HepG2 (cell line): ENCODE measurements around the gene MMP8. TPM values are rescaled to one million over a fixed set of nuclear protein-coding genes. Genes with fewer than 3 reads are reported as not detected.

ENCODE experiments used
- ATAC-seq: fragments of 200-7000 bp; cut with Tn5 transposase; 3 replicates; pipeline ENCODE4 v1.9.1; 2020; ENCODE audit warnings: mild to moderate bottlenecking, moderate library complexity
- BruUV-seq: library from RNA; stranded (reverse); fragments of 400-500 nt; replicated peaks from 2 replicates; lab custom pipeline; 2021; lab: Mats Ljungman, UMichigan
- CTCF ChIA-PET: fragments of 300-600 bp; formaldehyde crosslinking; extraction: SDS; loops from one replicate; lab custom pipeline; 2021; ENCODE audit warnings: low total read pairs, inconsistent platforms, low intra/inter-chr PET ratio; lab: Yijun Ruan, JAX
- POLR2A ChIA-PET: fragments of 350-600 bp; sonication (Branson Sonifier 250); formaldehyde crosslinking; loops from one replicate; lab custom pipeline; 2020; ENCODE audit warnings: antibody characterized with exemption, inconsistent platforms; lab: Yijun Ruan, JAX
- DNase-seq: peaks from one replicate; pipeline ENCODE4 v3.0.0-alpha.2; 2015; ENCODE audit warnings: low spot score
- FAIRE-seq: peaks from 3 replicates; lab custom pipeline; 2011; peaks lifted over from hg19 to GRCh38; lab: Jason Lieb, UNC
- H2AFZ ChIP-seq: one replicate; pipeline ENCODE4 v1.6.1; 2011; ENCODE audit warnings: low read length, inconsistent platforms
- H3K27ac ChIP-seq: fragments of 300-600 bp; 3 replicates; pipeline ENCODE4 v1.8.0; 2011; ENCODE audit warnings: mixed run types, mild to moderate bottlenecking, mixed read lengths, low read length, inconsistent platforms; ENCODE audit not compliant: insufficient read depth; ENCODE audit errors: extremely low read length
- H3K27me3 ChIP-seq, 2 experiments: fragments of 200-600 bp in 1 of 2; 2 replicates in 1 of 2; 3 replicates in 1 of 2; pipeline versions ENCODE4 v1.6.0 to v1.8.0; 2011; ENCODE audit warnings: low read length in 2 of 2, mild to moderate bottlenecking in 2 of 2, moderate library complexity in 2 of 2, inconsistent platforms in 1 of 2; ENCODE audit not compliant: insufficient read depth in 2 of 2, control insufficient read depth in 1 of 2
- H3K36me3 ChIP-seq, 2 experiments: fragments of 200-600 bp in 1 of 2; replicated peaks in 1 of 2; 2 replicates in 1 of 2; 3 replicates in 1 of 2; pipeline versions ENCODE4 v1.5.1 to v1.8.0; 2011; ENCODE audit warnings: low read length in 2 of 2, inconsistent platforms in 1 of 2; ENCODE audit not compliant: insufficient read depth in 2 of 2, control insufficient read depth in 1 of 2
- H3K4me1 ChIP-seq: 2 replicates; pipeline ENCODE4 v1.5.1; 2012; ENCODE audit warnings: low read length, inconsistent platforms; ENCODE audit not compliant: insufficient read depth
- H3K4me2 ChIP-seq: 2 replicates; pipeline ENCODE4 v1.6.0; 2011; ENCODE audit warnings: low read depth, low read length, inconsistent platforms
- H3K4me3 ChIP-seq, 3 experiments: fragments of 200-600 bp in 1 of 3; sonication (generic), shearing (Covaris generic) in 1 of 3; replicated peaks in 1 of 3; 2 replicates each; pipeline ENCODE4 v1.5.1; 2011 to 2016; ENCODE audit warnings: low read length in 3 of 3, inconsistent platforms in 2 of 3, low read depth in 2 of 3, mild to moderate bottlenecking in 2 of 3, control low read depth in 1 of 3, mixed read lengths in 1 of 3; ENCODE audit not compliant: insufficient read depth in 1 of 3
- H3K79me2 ChIP-seq: one replicate; pipeline ENCODE4 v1.6.1; 2011; ENCODE audit warnings: low read length, inconsistent platforms; ENCODE audit not compliant: insufficient read depth
- H3K9ac ChIP-seq: 2 replicates; pipeline ENCODE4 v1.6.0; 2011; ENCODE audit warnings: mild to moderate bottlenecking, low read depth, low read length, inconsistent platforms; ENCODE audit not compliant: insufficient read depth
- H3K9me3 ChIP-seq: 2 replicates; pipeline ENCODE4 v1.5.1; 2012; ENCODE audit warnings: mild to moderate bottlenecking, low read length
- H4K20me1 ChIP-seq: 2 replicates; pipeline ENCODE4 v1.6.0; 2011; ENCODE audit warnings: inconsistent platforms, mild to moderate bottlenecking, low read length, moderate library complexity; ENCODE audit not compliant: insufficient read depth
- ESRRA ChIP-seq: sonication (generic); formaldehyde crosslinking; IDR thresholded peaks from 2 replicates; pipeline ENCODE4 v1.5.1; 2020; ENCODE audit warnings: mild to moderate bottlenecking, low read depth, missing genetic modification reagents
- GATA4 ChIP-seq: sonication (generic); IDR thresholded peaks from 2 replicates; pipeline ENCODE4 v1.6.1; 2016; ENCODE audit warnings: antibody characterized with exemption, low read depth, borderline replicate concordance
- GLMP ChIP-seq: sonication (generic); formaldehyde crosslinking; IDR thresholded peaks from 2 replicates; pipeline ENCODE4 v1.9.0; 2021; ENCODE audit warnings: missing genetic modification reagents, mild to moderate bottlenecking, borderline replicate concordance
- HOXA7 ChIP-seq: sonication (generic); formaldehyde crosslinking; IDR thresholded peaks from 2 replicates; pipeline ENCODE4 v1.8.1; 2022; ENCODE audit warnings: mild to moderate bottlenecking, missing genetic modification reagents, moderate library complexity
- NFRKB ChIP-seq: fragments of 450-650 bp; IDR thresholded peaks from 2 replicates; pipeline ENCODE4 v1.6.1; 2017
- NPAS2 ChIP-seq: sonication (generic); formaldehyde crosslinking; IDR thresholded peaks from 2 replicates; pipeline ENCODE4 v1.8.0; 2022; ENCODE audit warnings: mild to moderate bottlenecking, missing genetic modification reagents, borderline replicate concordance
- TBL1XR1 ChIP-seq: fragments of 150-350 bp; IDR thresholded peaks from 2 replicates; pipeline ENCODE4 v1.6.1; 2014; ENCODE audit warnings: borderline replicate concordance, low read length; ENCODE audit not compliant: partially characterized antibody
- ZBTB25 ChIP-seq: IDR thresholded peaks from 2 replicates; pipeline ENCODE4 v1.6.1; 2018; ENCODE audit warnings: missing genetic modification reagents
- ZMAT3 ChIP-seq: sonication (generic); formaldehyde crosslinking; conservative IDR thresholded peaks from 2 replicates; pipeline ENCODE4 v1.7.0; 2021; ENCODE audit warnings: missing genetic modification reagents
- ZNF431 ChIP-seq: sonication (generic); formaldehyde crosslinking; IDR thresholded peaks from 2 replicates; pipeline ENCODE4 v1.9.0; 2022; ENCODE audit warnings: missing genetic modification reagents, low read depth, mild to moderate bottlenecking, borderline replicate concordance
- WGBS: methylation state at CpG from one replicate; pipeline ENCODE4 v1.1.6; 2017; ENCODE audit warnings: low lambda C conversion rate; 5-methylcytosine and 5-hydroxymethylcytosine counted together
- in situ Hi-C: cut with HindIII; loops from 2 replicates; pipeline ENCODE4 v1.10.0; 2017; ENCODE audit warnings: low pct_unique_long_range_greater_than_20kb; ENCODE audit not compliant: extremely low pct_ligation_motif_present
- intact Hi-C: fragments of 100-400 bp; cut with micrococcal nuclease; formaldehyde crosslinking; loops from one replicate; pipeline ENCODE4 v1.10.0; 2022; ENCODE audit not compliant: unreplicated experiment
- polyA plus RNA-seq, 8 experiments: library from polyadenylated mRNA; depleted of rRNA in 3 of 8; stranded (reverse) in 7 of 8; unstranded in 1 of 8; fragments of >200 nt; fragmentation: Illumina TruSeq in 4 of 8; extraction: Trizol in 4 of 8; gene quantifications; 2 replicates each; pipeline versions ENCODE4 v1.2.1 to v1.2.3, GENCODE V29; 2011 to 2016; ENCODE audit warnings: low read depth in 4 of 8, missing spikeins in 1 of 8, mixed read lengths in 1 of 8; ENCODE audit not compliant: insufficient read depth in 1 of 8
- total RNA-seq, 5 experiments: library from RNA; depleted of rRNA; stranded (reverse); fragments of >200 nt; fragmentation: Illumina TruSeq; extraction: Trizol; gene quantifications; 2 replicates each; pipeline ENCODE4 v1.2.3, GENCODE V29; 2016; ENCODE audit warnings: low read depth in 1 of 5
- TF ChIP-seq, protein P1 (sequence below): sonication (generic); formaldehyde crosslinking; IDR thresholded peaks from 2 replicates; pipeline ENCODE4 v1.4.0; 2020; ENCODE audit warnings: missing genetic modification reagents, borderline replicate concordance
- TF ChIP-seq, protein P2 (sequence below): IDR thresholded peaks from 2 replicates; pipeline ENCODE4 v1.6.1; 2016; ENCODE audit warnings: low read depth, control low read depth
- TF ChIP-seq, protein P3 (sequence below): sonication (generic); formaldehyde crosslinking; IDR thresholded peaks from 2 replicates; pipeline ENCODE4 v1.4.0; 2020; ENCODE audit warnings: missing genetic modification reagents

The MMP8 gene
- total and polyA plus RNA-seq, 2 of the 13 experiments (the other 11 are each of a cell fraction or from before 2014, with no cell fraction given), result not detected

GRCh38 chr11:102685754-102686153 lies 39.0 kb downstream of the MMP8 start (continued):
- TF ChIP-seq, protein P1, sequence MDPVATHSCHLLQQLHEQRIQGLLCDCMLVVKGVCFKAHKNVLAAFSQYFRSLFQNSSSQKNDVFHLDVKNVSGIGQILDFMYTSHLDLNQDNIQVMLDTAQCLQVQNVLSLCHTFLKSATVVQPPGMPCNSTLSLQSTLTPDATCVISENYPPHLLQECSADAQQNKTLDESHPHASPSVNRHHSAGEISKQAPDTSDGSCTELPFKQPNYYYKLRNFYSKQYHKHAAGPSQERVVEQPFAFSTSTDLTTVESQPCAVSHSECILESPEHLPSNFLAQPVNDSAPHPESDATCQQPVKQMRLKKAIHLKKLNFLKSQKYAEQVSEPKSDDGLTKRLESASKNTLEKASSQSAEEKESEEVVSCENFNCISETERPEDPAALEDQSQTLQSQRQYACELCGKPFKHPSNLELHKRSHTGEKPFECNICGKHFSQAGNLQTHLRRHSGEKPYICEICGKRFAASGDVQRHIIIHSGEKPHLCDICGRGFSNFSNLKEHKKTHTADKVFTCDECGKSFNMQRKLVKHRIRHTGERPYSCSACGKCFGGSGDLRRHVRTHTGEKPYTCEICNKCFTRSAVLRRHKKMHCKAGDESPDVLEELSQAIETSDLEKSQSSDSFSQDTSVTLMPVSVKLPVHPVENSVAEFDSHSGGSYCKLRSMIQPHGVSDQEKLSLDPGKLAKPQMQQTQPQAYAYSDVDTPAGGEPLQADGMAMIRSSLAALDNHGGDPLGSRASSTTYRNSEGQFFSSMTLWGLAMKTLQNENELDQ (CRISPR knock-in tag), result no peak
- TF ChIP-seq ZNF431 (CRISPR knock-in tag) (no peak), NFRKB (no peak), ZBTB25 (CRISPR knock-in tag) (no peak)
- TF ChIP-seq, protein P2, sequence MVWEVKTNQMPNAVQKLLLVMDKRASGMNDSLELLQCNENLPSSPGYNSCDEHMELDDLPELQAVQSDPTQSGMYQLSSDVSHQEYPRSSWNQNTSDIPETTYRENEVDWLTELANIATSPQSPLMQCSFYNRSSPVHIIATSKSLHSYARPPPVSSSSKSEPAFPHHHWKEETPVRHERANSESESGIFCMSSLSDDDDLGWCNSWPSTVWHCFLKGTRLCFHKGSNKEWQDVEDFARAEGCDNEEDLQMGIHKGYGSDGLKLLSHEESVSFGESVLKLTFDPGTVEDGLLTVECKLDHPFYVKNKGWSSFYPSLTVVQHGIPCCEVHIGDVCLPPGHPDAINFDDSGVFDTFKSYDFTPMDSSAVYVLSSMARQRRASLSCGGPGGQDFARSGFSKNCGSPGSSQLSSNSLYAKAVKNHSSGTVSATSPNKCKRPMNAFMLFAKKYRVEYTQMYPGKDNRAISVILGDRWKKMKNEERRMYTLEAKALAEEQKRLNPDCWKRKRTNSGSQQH (CRISPR knock-in tag), result no peak

- ATAC-seq (no peak), DNase-seq (no peak), FAIRE-seq (no peak)
- no peak overlapping the region for H3K9ac ChIP-seq
- ChIA-PET CTCF (no interaction called here), POLR2A (no interaction called here)
- no peak overlapping the region for H3K4me3 ChIP-seq
- H3K4me1 ChIP-seq, result no peaks in the 10 kb centered on the region
- no peak overlapping the region for H3K27ac ChIP-seq
- no peak overlapping the region for H3K4me2 ChIP-seq
- 63% methylated on average over 3 of the region's 3 CpGs for WGBS
- in situ Hi-C loops, result no loop called here
- no TSS peak for BruUV-seq
- intact Hi-C loops, result no loop called here
- H4K20me1 ChIP-seq, result no peaks in the 10 kb centered on the region
- H3K27me3 ChIP-seq, result no peaks in the 10 kb centered on the region
- no peaks in the 10 kb centered on the region for H3K36me3 ChIP-seq
- no peaks in the 10 kb centered on the region for H3K9me3 ChIP-seq
- no peaks in the 10 kb centered on the region for H3K79me2 ChIP-seq
- no peak overlapping the region for H2AFZ ChIP-seq
- TF ChIP-seq GLMP (CRISPR knock-in tag), result no peak
- TF ChIP-seq GATA4, result no peak
- TF ChIP-seq ZMAT3 (CRISPR knock-in tag), result no peak
- TF ChIP-seq TBL1XR1, result no peak
- no peak for TF ChIP-seq NPAS2 (CRISPR knock-in tag)
- TF ChIP-seq, protein P3, sequence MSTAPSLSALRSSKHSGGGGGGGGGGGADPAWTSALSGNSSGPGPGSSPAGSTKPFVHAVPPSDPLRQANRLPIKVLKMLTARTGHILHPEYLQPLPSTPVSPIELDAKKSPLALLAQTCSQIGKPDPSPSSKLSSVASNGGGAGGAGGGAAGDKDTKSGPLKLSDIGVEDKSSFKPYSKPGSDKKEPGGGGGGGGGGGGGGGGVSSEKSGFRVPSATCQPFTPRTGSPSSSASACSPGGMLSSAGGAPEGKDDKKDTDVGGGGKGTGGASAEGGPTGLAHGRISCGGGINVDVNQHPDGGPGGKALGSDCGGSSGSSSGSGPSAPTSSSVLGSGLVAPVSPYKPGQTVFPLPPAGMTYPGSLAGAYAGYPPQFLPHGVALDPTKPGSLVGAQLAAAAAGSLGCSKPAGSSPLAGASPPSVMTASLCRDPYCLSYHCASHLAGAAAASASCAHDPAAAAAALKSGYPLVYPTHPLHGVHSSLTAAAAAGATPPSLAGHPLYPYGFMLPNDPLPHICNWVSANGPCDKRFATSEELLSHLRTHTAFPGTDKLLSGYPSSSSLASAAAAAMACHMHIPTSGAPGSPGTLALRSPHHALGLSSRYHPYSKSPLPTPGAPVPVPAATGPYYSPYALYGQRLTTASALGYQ (CRISPR knock-in tag), result no peak
- TF ChIP-seq HOXA7 (CRISPR knock-in tag), result no peak
- TF ChIP-seq ESRRA, result no peak
Observed at GRCh38 chr11:102685338-102685737, 39.4 kb downstream of the MMP8 start.
